PFSK-1 (cell line): ENCODE results near the gene WDR64.

Source experiments
- POLR2AphosphoS5 ChIP-seq: IDR thresholded peaks from 2 replicates; pipeline ENCODE4 v1.6.1; 2012; ENCODE audit warnings: low read depth, mild to moderate bottlenecking, control low read depth, low read length, moderate library complexity
- SIN3A ChIP-seq: IDR thresholded peaks from 2 replicates; pipeline ENCODE4 v1.6.1; 2012; ENCODE audit warnings: mild to moderate bottlenecking, low read length, moderate library complexity, borderline replicate concordance; ENCODE audit not compliant: insufficient read depth
- TAF1 ChIP-seq: IDR thresholded peaks from 2 replicates; pipeline ENCODE4 v1.6.1; 2012; ENCODE audit warnings: low read length, control low read depth, borderline replicate concordance; ENCODE audit not compliant: insufficient read depth
- TF ChIP-seq, protein P1 (sequence below), 2 experiments: IDR thresholded peaks; 2 replicates each; pipeline versions ENCODE4 v1.6.1 to v1.8.0; 2011 to 2012; ENCODE audit warnings: low read depth in 2 of 2, low read length in 2 of 2, control low read depth in 1 of 2, inconsistent platforms in 1 of 2, mild to moderate bottlenecking in 1 of 2, moderate library complexity in 1 of 2; ENCODE audit not compliant: insufficient read depth in 1 of 2

DNA sequence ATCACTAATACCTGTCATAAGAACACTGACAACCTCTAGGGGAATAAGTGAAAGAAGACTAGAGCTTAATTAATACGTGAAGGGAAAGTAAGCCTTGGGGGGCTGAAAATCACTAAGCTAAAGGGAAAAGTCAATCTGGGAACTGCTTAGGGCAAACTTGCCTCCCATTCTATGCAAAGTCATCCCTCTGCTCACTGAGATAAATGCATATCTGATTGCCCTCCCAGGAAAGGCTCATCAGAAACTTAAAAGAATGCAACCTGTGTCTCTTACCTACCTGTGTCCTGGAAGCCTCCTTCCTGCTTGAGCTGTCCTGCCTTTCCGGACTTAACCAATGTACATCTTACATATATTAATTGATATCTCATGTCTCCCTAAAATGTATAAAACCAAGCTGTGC lies 81.8 kb downstream of the WDR64 start:
- TF ChIP-seq TAF1 (no peak), POLR2AphosphoS5 (no peak), SIN3A (no peak)
- TF ChIP-seq, protein P1, sequence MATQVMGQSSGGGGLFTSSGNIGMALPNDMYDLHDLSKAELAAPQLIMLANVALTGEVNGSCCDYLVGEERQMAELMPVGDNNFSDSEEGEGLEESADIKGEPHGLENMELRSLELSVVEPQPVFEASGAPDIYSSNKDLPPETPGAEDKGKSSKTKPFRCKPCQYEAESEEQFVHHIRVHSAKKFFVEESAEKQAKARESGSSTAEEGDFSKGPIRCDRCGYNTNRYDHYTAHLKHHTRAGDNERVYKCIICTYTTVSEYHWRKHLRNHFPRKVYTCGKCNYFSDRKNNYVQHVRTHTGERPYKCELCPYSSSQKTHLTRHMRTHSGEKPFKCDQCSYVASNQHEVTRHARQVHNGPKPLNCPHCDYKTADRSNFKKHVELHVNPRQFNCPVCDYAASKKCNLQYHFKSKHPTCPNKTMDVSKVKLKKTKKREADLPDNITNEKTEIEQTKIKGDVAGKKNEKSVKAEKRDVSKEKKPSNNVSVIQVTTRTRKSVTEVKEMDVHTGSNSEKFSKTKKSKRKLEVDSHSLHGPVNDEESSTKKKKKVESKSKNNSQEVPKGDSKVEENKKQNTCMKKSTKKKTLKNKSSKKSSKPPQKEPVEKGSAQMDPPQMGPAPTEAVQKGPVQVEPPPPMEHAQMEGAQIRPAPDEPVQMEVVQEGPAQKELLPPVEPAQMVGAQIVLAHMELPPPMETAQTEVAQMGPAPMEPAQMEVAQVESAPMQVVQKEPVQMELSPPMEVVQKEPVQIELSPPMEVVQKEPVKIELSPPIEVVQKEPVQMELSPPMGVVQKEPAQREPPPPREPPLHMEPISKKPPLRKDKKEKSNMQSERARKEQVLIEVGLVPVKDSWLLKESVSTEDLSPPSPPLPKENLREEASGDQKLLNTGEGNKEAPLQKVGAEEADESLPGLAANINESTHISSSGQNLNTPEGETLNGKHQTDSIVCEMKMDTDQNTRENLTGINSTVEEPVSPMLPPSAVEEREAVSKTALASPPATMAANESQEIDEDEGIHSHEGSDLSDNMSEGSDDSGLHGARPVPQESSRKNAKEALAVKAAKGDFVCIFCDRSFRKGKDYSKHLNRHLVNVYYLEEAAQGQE (IDR thresholded peaks at IDR 0.05; ENCODE audit: insufficient read depth in 1 of 2, low read depth in 2 of 2, low read length in 2 of 2), result no peak
